Endothelial cell of umbilical vein (primary cell): ENCODE measurements around the gene FGFRL1. TPM values are rescaled to one million over a fixed set of nuclear protein-coding genes. Genes with fewer than 3 reads are reported as not detected.

Experiments
- BruUV-seq: library from RNA; stranded (reverse); fragments of 400-500 nt; replicated peaks from 2 replicates; lab custom pipeline; 2021; lab: Mats Ljungman, UMichigan
- CTCF ChIA-PET: fragments of 300-600, 350-600 bp; sonication (Branson Sonifier 250); formaldehyde crosslinking; loops from one replicate; lab custom pipeline; 2021; ENCODE audit warnings: antibody characterized with exemption, inconsistent platforms; lab: Charles Lee
- POLR2A ChIA-PET: fragments of 300-600, 350-600 bp; sonication (Branson Sonifier 250); formaldehyde crosslinking; loops from one replicate; lab custom pipeline; 2021; ENCODE audit warnings: antibody characterized with exemption, inconsistent platforms; lab: Charles Lee
- DNase-seq: peaks from one replicate; pipeline ENCODE4 v3.0.0-alpha.2; 2011; ENCODE audit warnings: low read depth, low spot score
- FAIRE-seq: peaks from 2 replicates; lab custom pipeline; 2011; peaks lifted over from hg19 to GRCh38; lab: Jason Lieb, UNC
- H2AFZ ChIP-seq: 2 replicates; pipeline ENCODE4 v1.6.0; 2012; ENCODE audit warnings: low read depth, low read length, control low read depth, inconsistent platforms
- H3K27ac ChIP-seq: 2 replicates; pipeline ENCODE4 v1.5.1; 2011; ENCODE audit warnings: low read depth, mild to moderate bottlenecking, control low read depth, low read length, moderate library complexity; ENCODE audit not compliant: insufficient read depth
- H3K27me3 ChIP-seq, 2 experiments: 2 replicates each; pipeline versions ENCODE4 v1.6.0 to v1.6.1; 2011; ENCODE audit warnings: low read length in 2 of 2, mixed read lengths in 1 of 2; ENCODE audit not compliant: control insufficient read depth in 2 of 2, insufficient read depth in 2 of 2
- H3K36me3 ChIP-seq, 2 experiments: 2 replicates in 1 of 2; 3 replicates in 1 of 2; pipeline ENCODE4 v1.5.1; 2011; ENCODE audit warnings: low read length in 2 of 2, mild to moderate bottlenecking in 1 of 2, moderate library complexity in 1 of 2; ENCODE audit not compliant: control insufficient read depth in 2 of 2, insufficient read depth in 2 of 2; ENCODE audit errors: extremely low read depth in 1 of 2
- H3K4me1 ChIP-seq: 3 replicates; pipeline ENCODE4 v1.5.1; 2011; ENCODE audit warnings: mild to moderate bottlenecking, low read length; ENCODE audit not compliant: control insufficient read depth, insufficient read depth; ENCODE audit errors: extremely low read depth
- H3K4me2 ChIP-seq: 2 replicates; pipeline ENCODE4 v1.6.1; 2011; ENCODE audit warnings: low read length, control low read depth, mixed read lengths; ENCODE audit not compliant: insufficient read depth
- H3K4me3 ChIP-seq, 3 experiments: fragments of 200-600 bp in 1 of 3; sonication (generic), shearing (Covaris generic) in 1 of 3; replicated peaks in 1 of 3; 2 replicates each; pipeline ENCODE4 v1.5.1; 2011 to 2016; ENCODE audit warnings: control low read depth in 3 of 3, low read length in 3 of 3, mild to moderate bottlenecking in 2 of 3, inconsistent platforms in 1 of 3, low read depth in 1 of 3, moderate library complexity in 1 of 3; ENCODE audit not compliant: insufficient read depth in 1 of 3
- H3K79me2 ChIP-seq: 2 replicates; pipeline ENCODE4 v1.6.0; 2012; ENCODE audit warnings: low read length, inconsistent platforms; ENCODE audit not compliant: control insufficient read depth, insufficient read depth
- H3K9ac ChIP-seq: replicated peaks from 2 replicates; pipeline ENCODE3; 2011; ENCODE audit warnings: low read length, control low read depth; ENCODE audit not compliant: insufficient read depth; ENCODE audit errors: extremely low read depth
- H3K9me1 ChIP-seq: replicated peaks from 3 replicates; pipeline ENCODE4 v1.6.0; 2011; ENCODE audit warnings: mild to moderate bottlenecking, low read length; ENCODE audit not compliant: control insufficient read depth, insufficient read depth; ENCODE audit errors: extremely low read depth
- H3K9me3 ChIP-seq: replicated peaks from 2 replicates; pipeline ENCODE4 v1.5.1; 2012; ENCODE audit warnings: low read length, inconsistent platforms; ENCODE audit not compliant: control insufficient read depth, insufficient read depth
- H4K20me1 ChIP-seq: replicated peaks from 2 replicates; pipeline ENCODE3; 2011; ENCODE audit warnings: mild to moderate bottlenecking, low read length; ENCODE audit not compliant: control insufficient read depth, insufficient read depth; ENCODE audit errors: extremely low read depth
- FOS ChIP-seq: IDR thresholded peaks from 2 replicates; pipeline ENCODE4 v1.6.1; 2011; ENCODE audit warnings: mild to moderate bottlenecking, low read length, moderate library complexity, borderline replicate concordance; ENCODE audit not compliant: insufficient read depth
- GATA2 ChIP-seq: IDR thresholded peaks from 2 replicates; pipeline ENCODE4 v1.7.0; 2011; ENCODE audit warnings: low read depth, mild to moderate bottlenecking, moderate library complexity, mixed read lengths, low read length; ENCODE audit not compliant: insufficient read length, insufficient read depth
- MYC ChIP-seq: IDR thresholded peaks from one replicate; pipeline ENCODE4 v1.6.1; 2011; ENCODE audit warnings: mild to moderate bottlenecking, low read depth, low read length
- POLR2AphosphoS5 ChIP-seq: IDR thresholded peaks from 2 replicates; pipeline ENCODE4 v1.6.1; 2012; ENCODE audit warnings: low read depth, mild to moderate bottlenecking, control low read depth, low read length, moderate library complexity; ENCODE audit not compliant: insufficient read depth
- dilution Hi-C: fragments of 300-500 bp; cut with MboI; formaldehyde crosslinking; loops from one replicate; pipeline ENCODE4 v1.15.0; 2019; ENCODE audit warnings: low sequenced_read_pairs; ENCODE audit not compliant: extremely low pct_ligation_motif_present
- intact Hi-C: fragments of 100-400 bp; cut with micrococcal nuclease; formaldehyde crosslinking; loops from one replicate; pipeline ENCODE4 v1.10.0; 2022
- polyA plus RNA-seq, 4 experiments: library from polyadenylated mRNA; depleted of rRNA in 3 of 4; stranded (reverse) in 3 of 4; unstranded in 1 of 4; fragments of >200 nt; gene quantifications; 2 replicates each; pipeline versions ENCODE4 v1.2.1 to v1.2.3, GENCODE V29; 2011 to 2012; ENCODE audit warnings: missing spikeins in 1 of 4
- total RNA-seq: library from RNA; stranded (reverse); gene quantifications from 2 replicates; pipeline ENCODE4 v1.2.3, GENCODE V29; 2021
- TF ChIP-seq, protein P1 (sequence below), 2 donors: IDR thresholded peaks; 1 replicate in 1 of 2; 2 replicates in 1 of 2; pipeline ENCODE4 v1.5.1; 2011; ENCODE audit warnings: low read length in 2 of 2, mild to moderate bottlenecking in 2 of 2, moderate library complexity in 2 of 2, control low read depth in 1 of 2, inconsistent platforms in 1 of 2, low read depth in 1 of 2; ENCODE audit not compliant: insufficient read depth in 1 of 2; ENCODE audit errors: extremely low read depth in 1 of 2
- TF ChIP-seq, protein P2 (sequence below): IDR thresholded peaks from 2 replicates; pipeline ENCODE4 v1.6.1; 2011; ENCODE audit not compliant: insufficient read depth, insufficient read length

Gene FGFRL1
- total and polyA plus RNA-seq, 2 donors (not counting 3 experiments of a cell fraction or from before 2014, with no cell fraction given): 33.3 to 74.6 TPM

DNA sequence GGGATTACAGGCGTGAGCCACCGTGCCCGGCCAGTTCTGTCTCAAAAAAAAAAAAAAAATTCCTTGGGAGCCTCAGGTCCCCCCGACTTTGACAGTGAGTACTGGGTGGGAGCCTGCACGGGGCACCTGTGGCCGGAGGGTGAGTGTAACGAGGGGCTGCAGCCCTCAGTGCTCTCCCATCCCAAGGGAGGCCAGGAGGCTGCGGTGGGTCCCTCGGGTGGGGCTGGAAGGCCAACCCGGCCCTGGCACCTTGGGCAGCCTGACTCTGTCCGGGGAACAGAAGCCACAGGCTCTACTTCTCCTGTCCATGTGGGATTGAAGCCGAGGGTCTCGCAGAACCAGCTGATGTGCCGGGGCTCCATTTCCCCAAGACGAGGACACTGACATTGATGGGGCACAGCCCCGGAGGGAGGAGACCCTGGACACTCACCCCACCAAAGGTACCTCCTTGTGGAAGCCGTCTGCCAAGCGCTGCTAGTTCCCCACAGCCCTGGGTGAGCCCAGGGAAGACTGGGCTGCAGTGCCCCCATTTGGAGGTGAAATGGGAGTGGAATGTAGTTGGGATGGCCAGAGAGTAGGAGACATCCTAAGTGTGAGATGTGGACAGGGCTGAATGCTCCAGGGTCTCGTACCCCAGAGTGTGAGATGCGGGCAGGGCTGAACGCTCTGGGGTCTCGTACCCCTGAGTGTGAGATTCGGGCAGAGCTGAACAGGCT, 16.0 kb upstream of the FGFRL1 start:
- no peak overlapping the region for H2AFZ ChIP-seq
- BruUV-seq: no TSS peak
- POLR2A ChIA-PET: no interaction called here
- no peaks in the 10 kb centered on the region for H3K9me3 ChIP-seq
- peaks cover 3% of the 10 kb centered on the region for H3K4me1 ChIP-seq
- H3K4me2 ChIP-seq: no peak overlapping the region
- dilution Hi-C loops (no loop called here), intact Hi-C loops (no loop called here)
- H3K27me3 ChIP-seq: peaks cover 17 to 20% of the 10 kb centered on the region in 2 experiments
- CTCF ChIA-PET: no interaction called here
- no peak overlapping the region for H3K9ac ChIP-seq
- H3K79me2 ChIP-seq: no peaks in the 10 kb centered on the region
- TF ChIP-seq POLR2AphosphoS5: no peak
- no peak for TF ChIP-seq FOS
- TF ChIP-seq MYC: no peak
- TF ChIP-seq, protein P1, sequence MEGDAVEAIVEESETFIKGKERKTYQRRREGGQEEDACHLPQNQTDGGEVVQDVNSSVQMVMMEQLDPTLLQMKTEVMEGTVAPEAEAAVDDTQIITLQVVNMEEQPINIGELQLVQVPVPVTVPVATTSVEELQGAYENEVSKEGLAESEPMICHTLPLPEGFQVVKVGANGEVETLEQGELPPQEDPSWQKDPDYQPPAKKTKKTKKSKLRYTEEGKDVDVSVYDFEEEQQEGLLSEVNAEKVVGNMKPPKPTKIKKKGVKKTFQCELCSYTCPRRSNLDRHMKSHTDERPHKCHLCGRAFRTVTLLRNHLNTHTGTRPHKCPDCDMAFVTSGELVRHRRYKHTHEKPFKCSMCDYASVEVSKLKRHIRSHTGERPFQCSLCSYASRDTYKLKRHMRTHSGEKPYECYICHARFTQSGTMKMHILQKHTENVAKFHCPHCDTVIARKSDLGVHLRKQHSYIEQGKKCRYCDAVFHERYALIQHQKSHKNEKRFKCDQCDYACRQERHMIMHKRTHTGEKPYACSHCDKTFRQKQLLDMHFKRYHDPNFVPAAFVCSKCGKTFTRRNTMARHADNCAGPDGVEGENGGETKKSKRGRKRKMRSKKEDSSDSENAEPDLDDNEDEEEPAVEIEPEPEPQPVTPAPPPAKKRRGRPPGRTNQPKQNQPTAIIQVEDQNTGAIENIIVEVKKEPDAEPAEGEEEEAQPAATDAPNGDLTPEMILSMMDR (IDR thresholded peaks at IDR 0.05; ENCODE audit: extremely low read depth in 1 of 2, insufficient read depth in 1 of 2, low read depth in 1 of 2, low read length in 2 of 2): no peak
- TF ChIP-seq GATA2: no peak
- TF ChIP-seq, protein P2, sequence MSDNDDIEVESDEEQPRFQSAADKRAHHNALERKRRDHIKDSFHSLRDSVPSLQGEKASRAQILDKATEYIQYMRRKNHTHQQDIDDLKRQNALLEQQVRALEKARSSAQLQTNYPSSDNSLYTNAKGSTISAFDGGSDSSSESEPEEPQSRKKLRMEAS: no peak
- DNase-seq (no peak), FAIRE-seq (no peak)
- no peak overlapping the region for H3K27ac ChIP-seq
- H3K4me3 ChIP-seq: no peak overlapping the region
- H3K9me1 ChIP-seq: no peaks in the 10 kb centered on the region
- no peaks in the 10 kb centered on the region for H3K36me3 ChIP-seq
- no peaks in the 10 kb centered on the region for H4K20me1 ChIP-seq
